Caki2 (cell line): ENCODE measurements around the gene KDM1A. TPM values are rescaled to one million over a fixed set of nuclear protein-coding genes. Genes with fewer than 3 reads are reported as not detected.
"Not testable (repeated sequence)": the region's sequence is repeated elsewhere in the genome, so short reads cannot be mapped to it uniquely, and the experiment has no call there.

ENCODE experiments used
- DNase-seq: peaks from one replicate; pipeline ENCODE4 v3.0.0-alpha.2; 2015; ENCODE audit warnings: low read depth
- in situ Hi-C: cut with HindIII; loops from 2 replicates; pipeline ENCODE4 v1.10.0; 2016; ENCODE audit warnings: low sequenced_read_pairs, low pct_unique_long_range_greater_than_20kb, mixed read lengths
- total RNA-seq: library from RNA; depleted of rRNA; stranded (reverse); fragments of >200 nt; shearing (Covaris generic); gene quantifications from 2 replicates; pipeline ENCODE4 v1.2.3, GENCODE V29; 2014; ENCODE audit warnings: low replicate concordance

KDM1A gene
- total RNA-seq, 1 experiment from 2014 or later: 133 TPM

GRCh38 chr1:23004769-23005168 is 14.5 kb upstream of the KDM1A start:
- DNase-seq, in situ Hi-C loops: not testable (repeated sequence)

GRCh38 chr1:23007106-23007505 is 12.2 kb upstream of the KDM1A start:
- in situ Hi-C loops: no loop called here
- no peak for DNase-seq

GRCh38 chr1:23008901-23009300 is 10.4 kb upstream of the KDM1A start:
- DNase-seq: no peak
- in situ Hi-C loops: no loop called here

GRCh38 chr1:23010025-23010424 is 9.2 kb upstream of the KDM1A start:
- in situ Hi-C loops, DNase-seq: not testable (repeated sequence)

- in situ Hi-C loops: no loop called here
- DNase-seq: peak; percentile 72
Measured at GRCh38 chr1:23013657-23014056, 5.6 kb upstream of the KDM1A start.

- in situ Hi-C loops: no loop called here
Measured at GRCh38 chr1:23018661-23019093, 591 bp upstream of the KDM1A start.

GRCh38 chr1:23019863-23020625 is 776 bp downstream of the KDM1A start:
- DNase-seq: peak; percentile 47
- in situ Hi-C loops: no loop called here

More at GRCh38 chr1:23018661-23019093, 591 bp upstream of the KDM1A start:
- DNase-seq: no peak

- DNase-seq: peak; percentile 26
- in situ Hi-C loops: no loop called here
Measured at GRCh38 chr1:23020706-23021405, 1.6 kb downstream of the KDM1A start.

GRCh38 chr1:23021834-23022233 is 2.6 kb downstream of the KDM1A start:
- in situ Hi-C loops: no loop called here
- no peak for DNase-seq

- DNase-seq: no peak
- in situ Hi-C loops: no loop called here
Measured at GRCh38 chr1:23023174-23023845, 4.0 kb downstream of the KDM1A start.

- no peak for DNase-seq
- in situ Hi-C loops: no loop called here
Measured at GRCh38 chr1:23026568-23026967, 7.3 kb downstream of the KDM1A start.

GRCh38 chr1:23027352-23027907 is 8.2 kb downstream of the KDM1A start:
- no peak for DNase-seq
- in situ Hi-C loops: no loop called here

GRCh38 chr1:23029337-23029736 is 10.1 kb downstream of the KDM1A start:
- in situ Hi-C loops: no loop called here
- DNase-seq: no peak

GRCh38 chr1:23035823-23036452 is 16.7 kb downstream of the KDM1A start:
- no peak for DNase-seq
- in situ Hi-C loops: no loop called here

- DNase-seq: no peak
- in situ Hi-C loops: no loop called here
Measured at GRCh38 chr1:23037081-23037740, 17.9 kb downstream of the KDM1A start.

- in situ Hi-C loops: no loop called here
- DNase-seq: no peak
Measured at GRCh38 chr1:23039308-23039826, 20.1 kb downstream of the KDM1A start.

- no peak for DNase-seq
- in situ Hi-C loops: no loop called here
Measured at GRCh38 chr1:23040509-23040908, 21.2 kb downstream of the KDM1A start.

- no peak for DNase-seq
- in situ Hi-C loops: no loop called here
Measured at GRCh38 chr1:23044035-23044434, 24.8 kb downstream of the KDM1A start.
